ENCODE measurements around the gene OR1L8. TPM values are rescaled to one million over a fixed set of nuclear protein-coding genes. Genes with fewer than 3 reads are reported as not detected.
"Not testable (repeated sequence)": the region's sequence is repeated elsewhere in the genome, so short reads cannot be mapped to it uniquely, and the experiment has no call there.

The OR1L8 gene, protein sequence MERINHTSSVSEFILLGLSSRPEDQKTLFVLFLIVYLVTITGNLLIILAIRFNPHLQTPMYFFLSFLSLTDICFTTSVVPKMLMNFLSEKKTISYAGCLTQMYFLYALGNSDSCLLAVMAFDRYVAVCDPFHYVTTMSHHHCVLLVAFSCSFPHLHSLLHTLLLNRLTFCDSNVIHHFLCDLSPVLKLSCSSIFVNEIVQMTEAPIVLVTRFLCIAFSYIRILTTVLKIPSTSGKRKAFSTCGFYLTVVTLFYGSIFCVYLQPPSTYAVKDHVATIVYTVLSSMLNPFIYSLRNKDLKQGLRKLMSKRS
- total RNA-seq (under 1 TPM in 1 of 9 donors, not detected in 8; 0.25 TPM), polyA plus RNA-seq (not detected)
- long read RNA-seq, donor 1, result 0 reads
- long read RNA-seq, donor 2, result 0 reads
- long read RNA-seq, donor 3, result 0 reads

DNA sequence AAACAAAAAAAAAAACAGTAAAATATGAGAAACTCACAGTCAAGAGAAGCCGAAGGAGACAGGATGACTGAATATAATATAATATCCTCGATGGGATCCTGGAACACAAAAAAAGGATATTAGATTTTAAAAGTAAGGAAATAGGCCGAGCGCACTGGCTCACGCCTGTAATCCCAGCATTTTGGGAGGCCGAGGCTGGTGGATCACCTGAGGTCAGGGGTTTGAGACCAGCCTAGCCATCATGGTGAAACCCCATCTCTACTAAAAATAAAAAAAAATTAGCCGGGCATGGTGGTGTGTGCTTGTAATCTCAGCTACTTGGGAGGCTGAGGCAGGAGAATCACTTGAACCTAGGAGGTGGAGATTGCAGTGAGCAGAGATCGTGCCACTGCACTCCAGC is at the start of gene OR1L8:
OR1L8 (minus strand) TSS at position 101 of the 400 bp plus-strand sequence. CDS start 14,907 bp downstream, outside the sequence.
- H3K4me1 ChIP-seq; H3K27me3 ChIP-seq; H3K9me3 ChIP-seq; DNase-seq; intact Hi-C loops (cut with DNase I); ATAC-seq; H3K4me3 ChIP-seq; H3K27ac ChIP-seq; H3K36me3 ChIP-seq: not testable (repeated sequence)
- 80 to 84% (median 83%) methylated on average over 8 of the region's 8 CpGs for WGBS, 4 donors

- peaks cover 0 to 6% (median 0%) of the 10 kb centered on the region in 12 donors for H3K9me3 ChIP-seq
- no peaks in the 10 kb centered on the region for H3K4me1 ChIP-seq
- no peaks in the 10 kb centered on the region for H3K27me3 ChIP-seq
- no peak overlapping the region for H3K27ac ChIP-seq
- DNase-seq, result no peak
- no peak for ATAC-seq
- 47 to 59% (median 56%) methylated on average over 7 of the region's 7 CpGs for WGBS, 4 donors
- no peaks in the 10 kb centered on the region for H3K36me3 ChIP-seq
- TF ChIP-seq POLR2A (IDR thresholded peaks at IDR 0.05), result no peak
- TF ChIP-seq, protein P1, sequence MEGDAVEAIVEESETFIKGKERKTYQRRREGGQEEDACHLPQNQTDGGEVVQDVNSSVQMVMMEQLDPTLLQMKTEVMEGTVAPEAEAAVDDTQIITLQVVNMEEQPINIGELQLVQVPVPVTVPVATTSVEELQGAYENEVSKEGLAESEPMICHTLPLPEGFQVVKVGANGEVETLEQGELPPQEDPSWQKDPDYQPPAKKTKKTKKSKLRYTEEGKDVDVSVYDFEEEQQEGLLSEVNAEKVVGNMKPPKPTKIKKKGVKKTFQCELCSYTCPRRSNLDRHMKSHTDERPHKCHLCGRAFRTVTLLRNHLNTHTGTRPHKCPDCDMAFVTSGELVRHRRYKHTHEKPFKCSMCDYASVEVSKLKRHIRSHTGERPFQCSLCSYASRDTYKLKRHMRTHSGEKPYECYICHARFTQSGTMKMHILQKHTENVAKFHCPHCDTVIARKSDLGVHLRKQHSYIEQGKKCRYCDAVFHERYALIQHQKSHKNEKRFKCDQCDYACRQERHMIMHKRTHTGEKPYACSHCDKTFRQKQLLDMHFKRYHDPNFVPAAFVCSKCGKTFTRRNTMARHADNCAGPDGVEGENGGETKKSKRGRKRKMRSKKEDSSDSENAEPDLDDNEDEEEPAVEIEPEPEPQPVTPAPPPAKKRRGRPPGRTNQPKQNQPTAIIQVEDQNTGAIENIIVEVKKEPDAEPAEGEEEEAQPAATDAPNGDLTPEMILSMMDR (IDR thresholded peaks at IDR 0.05), result no peak
- intact Hi-C loops (cut with DNase I), result no loop called here
- no peak overlapping the region for H3K4me3 ChIP-seq
These were observed 36.8 kb upstream of the OR1L8 start for GRCh38 chr9:122619996-122620395.

- Histone ChIP-seq H3K36me3 (no peaks in the 10 kb centered on the region), H3K4me1 (no peaks in the 10 kb centered on the region), H3K9me3 (peaks cover 0 to 6% (median 0%) of the 10 kb centered on the region in 12 donors), H3K4me3 (no peak within 1 kb of the TSS), H3K27me3 (no peaks in the 10 kb centered on the region), H3K27ac (no peak within 1 kb of the TSS)
- intact Hi-C loops (cut with DNase I), result no loop called here
- TF ChIP-seq, protein P1 (IDR thresholded peaks at IDR 0.05), result no peak
- no peak for TF ChIP-seq POLR2A (IDR thresholded peaks at IDR 0.05)
- ATAC-seq, result no peak
- 83 to 90% (median 88%) methylated on average over 1 of the region's 1 CpG for WGBS, 4 donors
- DNase-seq, result no peak
These were observed 31.2 kb upstream of the OR1L8 start, which contains the start of gene OR1Q1 for GRCh38 chr9:122614362-122614761. OR1Q1 (plus strand) TSS chr9:122614738; CDS start chr9:122614738, 0 bp downstream.

GRCh38 chr9:122609804-122610203 is 26.6 kb upstream of the OR1L8 start:
- DNase-seq, result no peak
- Histone ChIP-seq H3K9me3 (no peaks in the 10 kb centered on the region), H3K4me1 (no peaks in the 10 kb centered on the region), H3K27me3 (no peaks in the 10 kb centered on the region), H3K4me3 (no peak overlapping the region), H3K27ac (no peak overlapping the region), H3K36me3 (no peaks in the 10 kb centered on the region)
- intact Hi-C loops (cut with DNase I), result no loop called here
- no peak for ATAC-seq
- TF ChIP-seq, protein P1 (IDR thresholded peaks at IDR 0.05), result no peak
- no peak for TF ChIP-seq POLR2A (IDR thresholded peaks at IDR 0.05)
- 54 to 61% (median 58%) methylated on average over 4 of the region's 4 CpGs for WGBS, 4 donors

Measured in heart left ventricle (tissue), 16 donors.